ENCODE measurements around the gene RYK. TPM values are rescaled to one million over a fixed set of nuclear protein-coding genes. Genes with fewer than 3 reads are reported as not detected.

Gene RYK
- total RNA-seq, 1 experiment from 2014 or later: 55.2 TPM

DNA sequence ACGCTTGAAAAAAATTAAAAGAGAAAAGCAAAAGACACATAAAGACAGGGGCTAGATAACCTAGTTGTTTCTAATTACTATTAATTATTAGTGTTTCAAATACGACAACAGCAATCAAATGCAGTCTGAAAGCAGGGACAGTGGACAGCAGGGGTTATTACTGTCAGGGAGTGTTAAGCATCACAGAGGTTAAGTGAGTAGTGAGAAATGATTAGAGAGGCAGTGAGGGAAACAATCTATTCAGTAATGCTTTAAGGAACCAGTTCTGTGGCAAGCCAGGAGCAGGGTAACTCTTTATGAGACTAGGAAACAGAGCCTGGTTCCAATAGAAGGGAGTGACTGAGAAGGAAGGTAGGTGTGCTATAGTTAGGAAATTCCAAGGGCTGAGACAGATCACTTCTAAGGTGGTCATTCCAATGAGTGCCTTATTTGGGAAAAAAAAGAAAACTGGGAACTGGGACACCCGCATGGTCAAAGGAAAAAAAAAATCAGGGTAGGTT, 15.0 kb downstream of the RYK start:
- Histone ChIP-seq H3K4me2 (ENCODE audit: low read length) (no peak overlapping the region), H4K20me1 (ENCODE audit: insufficient read depth) (peaks cover 33% of the 10 kb centered on the region; the same call in 1 of the 2 replicates), H3K36me3 (ENCODE audit: control insufficient read depth in 1 of 2, insufficient read depth in 2 of 2, low read length in 2 of 2) (no peaks in the 10 kb centered on the region), H3K4me3 (replicated peaks in 1 of 2; ENCODE audit: low read depth in 1 of 2, low read length in 2 of 2) (no peak overlapping the region), H3K4me1 (ENCODE audit: control insufficient read depth in 1 of 2, insufficient read depth in 2 of 2, low read length in 2 of 2) (peaks cover 0 to 13% of the 10 kb centered on the region in 2 experiments; a peak in 2 of 4 replicates), H2AFZ (ENCODE audit: low read depth, low read length, poor library complexity, severe bottlenecking) (no peak overlapping the region), H3K27me3 (ENCODE audit: insufficient read depth, low read length) (no peaks in the 10 kb centered on the region), H3K79me2 (ENCODE audit: insufficient read depth, low read length) (peaks cover 100% of the 10 kb centered on the region), H3K9me3 (ENCODE audit: control insufficient read depth in 1 of 2, insufficient read depth in 1 of 2, low read depth in 1 of 2, low read length in 2 of 2) (no peaks in the 10 kb centered on the region), H3K27ac (ENCODE audit: low read depth, low read length) (no peak overlapping the region), H3K9me2 (ENCODE audit: insufficient read depth) (no peaks in the 10 kb centered on the region), H3K9ac (ENCODE audit: low read length) (no peak overlapping the region)
- POLR2A ChIA-PET: no interaction called here
- intact Hi-C loops (cut with micrococcal nuclease): no loop called here
- DNase-seq (ENCODE audit: low read depth, low spot score) (no peak), ATAC-seq (no peak)
- no peak for TF ChIP-seq POLR2AphosphoS5 (IDR thresholded peaks at IDR 0.05; ENCODE audit: low read depth, low read length)
- TF ChIP-seq CEBPB (IDR thresholded peaks at IDR 0.05; ENCODE audit: low read depth): no peak
- TF ChIP-seq RAD21 (IDR thresholded peaks at IDR 0.05; ENCODE audit: low read depth): no peak
- TF ChIP-seq, protein P1, sequence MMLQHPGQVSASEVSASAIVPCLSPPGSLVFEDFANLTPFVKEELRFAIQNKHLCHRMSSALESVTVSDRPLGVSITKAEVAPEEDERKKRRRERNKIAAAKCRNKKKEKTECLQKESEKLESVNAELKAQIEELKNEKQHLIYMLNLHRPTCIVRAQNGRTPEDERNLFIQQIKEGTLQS (IDR thresholded peaks at IDR 0.05): no peak
- TF ChIP-seq, protein P2, sequence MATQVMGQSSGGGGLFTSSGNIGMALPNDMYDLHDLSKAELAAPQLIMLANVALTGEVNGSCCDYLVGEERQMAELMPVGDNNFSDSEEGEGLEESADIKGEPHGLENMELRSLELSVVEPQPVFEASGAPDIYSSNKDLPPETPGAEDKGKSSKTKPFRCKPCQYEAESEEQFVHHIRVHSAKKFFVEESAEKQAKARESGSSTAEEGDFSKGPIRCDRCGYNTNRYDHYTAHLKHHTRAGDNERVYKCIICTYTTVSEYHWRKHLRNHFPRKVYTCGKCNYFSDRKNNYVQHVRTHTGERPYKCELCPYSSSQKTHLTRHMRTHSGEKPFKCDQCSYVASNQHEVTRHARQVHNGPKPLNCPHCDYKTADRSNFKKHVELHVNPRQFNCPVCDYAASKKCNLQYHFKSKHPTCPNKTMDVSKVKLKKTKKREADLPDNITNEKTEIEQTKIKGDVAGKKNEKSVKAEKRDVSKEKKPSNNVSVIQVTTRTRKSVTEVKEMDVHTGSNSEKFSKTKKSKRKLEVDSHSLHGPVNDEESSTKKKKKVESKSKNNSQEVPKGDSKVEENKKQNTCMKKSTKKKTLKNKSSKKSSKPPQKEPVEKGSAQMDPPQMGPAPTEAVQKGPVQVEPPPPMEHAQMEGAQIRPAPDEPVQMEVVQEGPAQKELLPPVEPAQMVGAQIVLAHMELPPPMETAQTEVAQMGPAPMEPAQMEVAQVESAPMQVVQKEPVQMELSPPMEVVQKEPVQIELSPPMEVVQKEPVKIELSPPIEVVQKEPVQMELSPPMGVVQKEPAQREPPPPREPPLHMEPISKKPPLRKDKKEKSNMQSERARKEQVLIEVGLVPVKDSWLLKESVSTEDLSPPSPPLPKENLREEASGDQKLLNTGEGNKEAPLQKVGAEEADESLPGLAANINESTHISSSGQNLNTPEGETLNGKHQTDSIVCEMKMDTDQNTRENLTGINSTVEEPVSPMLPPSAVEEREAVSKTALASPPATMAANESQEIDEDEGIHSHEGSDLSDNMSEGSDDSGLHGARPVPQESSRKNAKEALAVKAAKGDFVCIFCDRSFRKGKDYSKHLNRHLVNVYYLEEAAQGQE (IDR thresholded peaks at IDR 0.05; ENCODE audit: low read depth): no peak
- no peak for TF ChIP-seq EZH2 (IDR thresholded peaks at IDR 0.05)
- TF ChIP-seq SRF (IDR thresholded peaks at IDR 0.05; ENCODE audit: low read depth): no peak
- TF ChIP-seq, protein P3, sequence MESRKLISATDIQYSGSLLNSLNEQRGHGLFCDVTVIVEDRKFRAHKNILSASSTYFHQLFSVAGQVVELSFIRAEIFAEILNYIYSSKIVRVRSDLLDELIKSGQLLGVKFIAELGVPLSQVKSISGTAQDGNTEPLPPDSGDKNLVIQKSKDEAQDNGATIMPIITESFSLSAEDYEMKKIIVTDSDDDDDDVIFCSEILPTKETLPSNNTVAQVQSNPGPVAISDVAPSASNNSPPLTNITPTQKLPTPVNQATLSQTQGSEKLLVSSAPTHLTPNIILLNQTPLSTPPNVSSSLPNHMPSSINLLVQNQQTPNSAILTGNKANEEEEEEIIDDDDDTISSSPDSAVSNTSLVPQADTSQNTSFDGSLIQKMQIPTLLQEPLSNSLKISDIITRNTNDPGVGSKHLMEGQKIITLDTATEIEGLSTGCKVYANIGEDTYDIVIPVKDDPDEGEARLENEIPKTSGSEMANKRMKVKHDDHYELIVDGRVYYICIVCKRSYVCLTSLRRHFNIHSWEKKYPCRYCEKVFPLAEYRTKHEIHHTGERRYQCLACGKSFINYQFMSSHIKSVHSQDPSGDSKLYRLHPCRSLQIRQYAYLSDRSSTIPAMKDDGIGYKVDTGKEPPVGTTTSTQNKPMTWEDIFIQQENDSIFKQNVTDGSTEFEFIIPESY (IDR thresholded peaks at IDR 0.05; ENCODE audit: extremely low read depth, insufficient replicate concordance, low read length): no peak
- no peak for TF ChIP-seq FOSL1 (IDR thresholded peaks at IDR 0.05; ENCODE audit: low read depth)
- TF ChIP-seq, protein P4, sequence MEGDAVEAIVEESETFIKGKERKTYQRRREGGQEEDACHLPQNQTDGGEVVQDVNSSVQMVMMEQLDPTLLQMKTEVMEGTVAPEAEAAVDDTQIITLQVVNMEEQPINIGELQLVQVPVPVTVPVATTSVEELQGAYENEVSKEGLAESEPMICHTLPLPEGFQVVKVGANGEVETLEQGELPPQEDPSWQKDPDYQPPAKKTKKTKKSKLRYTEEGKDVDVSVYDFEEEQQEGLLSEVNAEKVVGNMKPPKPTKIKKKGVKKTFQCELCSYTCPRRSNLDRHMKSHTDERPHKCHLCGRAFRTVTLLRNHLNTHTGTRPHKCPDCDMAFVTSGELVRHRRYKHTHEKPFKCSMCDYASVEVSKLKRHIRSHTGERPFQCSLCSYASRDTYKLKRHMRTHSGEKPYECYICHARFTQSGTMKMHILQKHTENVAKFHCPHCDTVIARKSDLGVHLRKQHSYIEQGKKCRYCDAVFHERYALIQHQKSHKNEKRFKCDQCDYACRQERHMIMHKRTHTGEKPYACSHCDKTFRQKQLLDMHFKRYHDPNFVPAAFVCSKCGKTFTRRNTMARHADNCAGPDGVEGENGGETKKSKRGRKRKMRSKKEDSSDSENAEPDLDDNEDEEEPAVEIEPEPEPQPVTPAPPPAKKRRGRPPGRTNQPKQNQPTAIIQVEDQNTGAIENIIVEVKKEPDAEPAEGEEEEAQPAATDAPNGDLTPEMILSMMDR (IDR thresholded peaks at IDR 0.05 in 2 of 3, conservative IDR thresholded peaks at IDR 0.05 in 1 of 3; ENCODE audit: borderline replicate concordance in 1 of 3, insufficient read depth in 1 of 3, low read depth in 2 of 3, low read length in 2 of 3): no peak
- TF ChIP-seq SIN3A (IDR thresholded peaks at IDR 0.05; ENCODE audit: low read depth): no peak
- no peak for TF ChIP-seq ZFX (IDR thresholded peaks at IDR 0.05)
- CTCF ChIA-PET: no interaction called here
- no TSS peak for BruUV-seq (replicated peaks)
- RAD21 ChIA-PET (ENCODE audit: low non-redundant PET in 1 of 2, low total read pairs in 2 of 2, uncharacterized antibody in 2 of 2, unreplicated experiment in 2 of 2): no interaction called here

All from HCT116 (cell line).